Rectal smooth muscle tissue (tissue), 1 donor: ENCODE results near the gene ARNT2.

Experiments
- H3K27ac ChIP-seq: one replicate; pipeline ENCODE4 v1.7.0; 2013; ENCODE audit warnings: low read depth, low read length, inconsistent platforms
- H3K27me3 ChIP-seq: one replicate; pipeline ENCODE4 v1.7.0; 2013; ENCODE audit warnings: low read length; ENCODE audit not compliant: control insufficient read depth, insufficient read depth
- H3K36me3 ChIP-seq: one replicate; pipeline ENCODE4 v1.7.0; 2013; ENCODE audit warnings: low read length; ENCODE audit not compliant: control insufficient read depth, insufficient read depth
- H3K4me1 ChIP-seq: one replicate; pipeline ENCODE4 v1.7.0; 2013; ENCODE audit warnings: low read length; ENCODE audit not compliant: control insufficient read depth, insufficient read depth
- H3K4me3 ChIP-seq: one replicate; pipeline ENCODE4 v1.7.0; 2013; ENCODE audit warnings: low read length
- H3K9ac ChIP-seq: one replicate; pipeline ENCODE4 v1.7.0; 2013; ENCODE audit warnings: low read length

ARNT2 gene

GRCh38 chr15:80415358-80415670, 11.1 kb downstream of the ARNT2 start:
- Histone ChIP-seq H3K4me3 (no peak overlapping the region), H3K36me3 (no peaks in the 10 kb centered on the region), H3K27ac (no peak overlapping the region), H3K9ac (no peak overlapping the region), H3K27me3 (peaks cover 2% of the 10 kb centered on the region), H3K4me1 (no peaks in the 10 kb centered on the region)

GRCh38 chr15:80416702-80417101, 12.5 kb downstream of the ARNT2 start:
- H3K4me1 ChIP-seq, result no peaks in the 10 kb centered on the region
- H3K9ac ChIP-seq, result no peak overlapping the region
- no peak overlapping the region for H3K4me3 ChIP-seq
- peaks cover 2% of the 10 kb centered on the region for H3K27me3 ChIP-seq
- no peaks in the 10 kb centered on the region for H3K36me3 ChIP-seq
- H3K27ac ChIP-seq, result no peak overlapping the region

- H3K27me3 ChIP-seq, result peaks cover 2% of the 10 kb centered on the region
- no peak overlapping the region for H3K27ac ChIP-seq
- H3K36me3 ChIP-seq, result no peaks in the 10 kb centered on the region
- H3K9ac ChIP-seq, result no peak overlapping the region
- no peak overlapping the region for H3K4me3 ChIP-seq
- no peaks in the 10 kb centered on the region for H3K4me1 ChIP-seq
Observed at GRCh38 chr15:80418892-80419537, 14.8 kb downstream of the ARNT2 start.

GRCh38 chr15:80419546-80419945, 15.4 kb downstream of the ARNT2 start:
- Histone ChIP-seq H3K4me3 (no peak overlapping the region), H3K4me1 (no peaks in the 10 kb centered on the region), H3K9ac (no peak overlapping the region), H3K27ac (no peak overlapping the region), H3K27me3 (peaks cover 2% of the 10 kb centered on the region), H3K36me3 (no peaks in the 10 kb centered on the region)

- no peak overlapping the region for H3K27ac ChIP-seq
- no peaks in the 10 kb centered on the region for H3K36me3 ChIP-seq
- no peaks in the 10 kb centered on the region for H3K4me1 ChIP-seq
- no peak overlapping the region for H3K4me3 ChIP-seq
- H3K27me3 ChIP-seq, result peaks cover 2% of the 10 kb centered on the region
- H3K9ac ChIP-seq, result no peak overlapping the region
Observed at GRCh38 chr15:80420658-80421057, 16.5 kb downstream of the ARNT2 start.

- Histone ChIP-seq H3K27me3 (peaks cover 2% of the 10 kb centered on the region), H3K27ac (no peak overlapping the region), H3K9ac (no peak overlapping the region), H3K36me3 (no peaks in the 10 kb centered on the region), H3K4me3 (no peak overlapping the region), H3K4me1 (no peaks in the 10 kb centered on the region)
Observed at GRCh38 chr15:80423215-80423614, 19.0 kb downstream of the ARNT2 start.

- Histone ChIP-seq H3K4me1 (no peaks in the 10 kb centered on the region), H3K4me3 (no peak overlapping the region), H3K27ac (no peak overlapping the region), H3K27me3 (no peaks in the 10 kb centered on the region), H3K9ac (no peak overlapping the region), H3K36me3 (no peaks in the 10 kb centered on the region)
Observed at GRCh38 chr15:80424381-80424780, 20.2 kb downstream of the ARNT2 start.

- no peaks in the 10 kb centered on the region for H3K36me3 ChIP-seq
- no peak overlapping the region for H3K9ac ChIP-seq
- H3K27ac ChIP-seq, result no peak overlapping the region
- H3K4me3 ChIP-seq, result no peak overlapping the region
- no peaks in the 10 kb centered on the region for H3K4me1 ChIP-seq
- H3K27me3 ChIP-seq, result no peaks in the 10 kb centered on the region
Observed at GRCh38 chr15:80426316-80426715, 22.1 kb downstream of the ARNT2 start.

GRCh38 chr15:80429964-80430363, 25.8 kb downstream of the ARNT2 start:
- Histone ChIP-seq H3K4me1 (no peaks in the 10 kb centered on the region), H3K4me3 (no peak overlapping the region), H3K27ac (no peak overlapping the region), H3K9ac (no peak overlapping the region), H3K36me3 (no peaks in the 10 kb centered on the region), H3K27me3 (no peaks in the 10 kb centered on the region)

- no peak overlapping the region for H3K9ac ChIP-seq
- no peak overlapping the region for H3K4me3 ChIP-seq
- H3K27ac ChIP-seq, result no peak overlapping the region
- H3K27me3 ChIP-seq, result no peaks in the 10 kb centered on the region
- no peaks in the 10 kb centered on the region for H3K4me1 ChIP-seq
- no peaks in the 10 kb centered on the region for H3K36me3 ChIP-seq
Observed at GRCh38 chr15:80431635-80432344, 27.6 kb downstream of the ARNT2 start.

GRCh38 chr15:80432345-80432702, 28.1 kb downstream of the ARNT2 start:
- no peaks in the 10 kb centered on the region for H3K36me3 ChIP-seq
- H3K9ac ChIP-seq, result no peak overlapping the region
- H3K27me3 ChIP-seq, result no peaks in the 10 kb centered on the region
- no peaks in the 10 kb centered on the region for H3K4me1 ChIP-seq
- H3K4me3 ChIP-seq, result no peak overlapping the region
- H3K27ac ChIP-seq, result no peak overlapping the region

- no peak overlapping the region for H3K27ac ChIP-seq
- no peak overlapping the region for H3K9ac ChIP-seq
Observed at GRCh38 chr15:80433836-80434235, 29.7 kb downstream of the ARNT2 start.

More at GRCh38 chr15:80433836-80434235, 29.7 kb downstream of the ARNT2 start:
- Histone ChIP-seq H3K36me3 (no peaks in the 10 kb centered on the region), H3K27me3 (no peaks in the 10 kb centered on the region), H3K4me1 (no peaks in the 10 kb centered on the region), H3K4me3 (no peak overlapping the region)
